ENCODE measurements around the gene PTPA. TPM values are rescaled to one million over a fixed set of nuclear protein-coding genes. Genes with fewer than 3 reads are reported as not detected.
"Not testable (repeated sequence)": the region's sequence is repeated elsewhere in the genome, so short reads cannot be mapped to it uniquely, and the experiment has no call there.

Gene PTPA
- total and polyA plus RNA-seq, 9 donors, result 106 to 141 (median 122) TPM

DNA sequence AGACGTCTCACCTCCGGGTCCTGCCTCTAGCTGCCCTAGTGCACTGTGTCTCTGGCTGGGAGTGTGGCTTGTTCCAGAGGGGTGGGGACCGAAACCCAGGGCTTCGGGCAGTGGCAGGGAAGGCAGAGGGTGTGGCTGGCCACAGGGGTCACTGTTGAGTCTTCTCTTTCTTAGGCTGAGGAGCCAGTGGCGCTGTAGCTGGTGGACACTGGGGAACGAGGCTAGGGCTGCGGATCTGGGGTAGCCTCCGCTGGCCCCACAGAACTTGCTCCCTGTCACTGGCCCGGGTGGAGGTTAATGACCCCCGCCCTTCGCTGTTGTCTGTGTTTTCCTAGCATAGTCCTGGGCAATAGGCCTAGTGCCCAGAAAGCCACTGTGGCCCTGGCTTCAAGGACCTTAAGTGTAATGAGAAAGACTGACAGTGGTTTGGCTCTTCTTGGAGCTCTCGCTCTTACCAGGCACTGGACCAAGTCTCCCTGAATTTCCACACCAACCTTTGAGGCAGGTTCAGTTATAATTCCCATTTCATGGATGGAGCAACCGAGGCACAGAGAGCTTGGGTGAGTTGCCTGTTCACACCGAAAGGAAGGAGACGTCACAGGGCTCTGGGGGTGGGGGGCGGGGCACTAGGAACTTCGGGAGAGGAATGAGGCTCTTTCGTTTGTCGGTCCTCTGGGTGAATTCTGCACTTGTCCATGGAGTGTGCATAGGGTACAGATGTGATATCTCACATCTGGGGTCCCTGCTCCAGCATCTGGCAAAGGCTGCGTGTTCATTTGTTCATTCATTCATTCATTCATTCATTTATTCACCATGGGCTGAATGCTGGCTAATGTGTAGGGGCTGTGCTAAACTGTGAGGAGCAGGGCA, 71.6 kb downstream of the PTPA start:
- WGBS (ENCODE audit: insufficient coverage), result 59% methylated on average over 11 of the region's 20 CpGs
- DNase-seq, result no peak
- peaks cover 3% of the 10 kb centered on the region for H3K27me3 ChIP-seq (ENCODE audit: control insufficient read depth, insufficient read depth, low read length)
- no peak overlapping the region for H3K4me3 ChIP-seq (ENCODE audit: low read length)
- H3K27ac ChIP-seq (ENCODE audit: low read length), result no peak overlapping the region
- peaks cover 4% of the 10 kb centered on the region for H3K9me3 ChIP-seq (replicated peaks; ENCODE audit: control insufficient read depth, low read depth, low read length)
- H3K36me3 ChIP-seq (ENCODE audit: control insufficient read depth, insufficient read depth, low read length), result no peaks in the 10 kb centered on the region
- H3K4me1 ChIP-seq (ENCODE audit: control insufficient read depth, insufficient read depth, low read length), result peaks cover 40% of the 10 kb centered on the region

DNA sequence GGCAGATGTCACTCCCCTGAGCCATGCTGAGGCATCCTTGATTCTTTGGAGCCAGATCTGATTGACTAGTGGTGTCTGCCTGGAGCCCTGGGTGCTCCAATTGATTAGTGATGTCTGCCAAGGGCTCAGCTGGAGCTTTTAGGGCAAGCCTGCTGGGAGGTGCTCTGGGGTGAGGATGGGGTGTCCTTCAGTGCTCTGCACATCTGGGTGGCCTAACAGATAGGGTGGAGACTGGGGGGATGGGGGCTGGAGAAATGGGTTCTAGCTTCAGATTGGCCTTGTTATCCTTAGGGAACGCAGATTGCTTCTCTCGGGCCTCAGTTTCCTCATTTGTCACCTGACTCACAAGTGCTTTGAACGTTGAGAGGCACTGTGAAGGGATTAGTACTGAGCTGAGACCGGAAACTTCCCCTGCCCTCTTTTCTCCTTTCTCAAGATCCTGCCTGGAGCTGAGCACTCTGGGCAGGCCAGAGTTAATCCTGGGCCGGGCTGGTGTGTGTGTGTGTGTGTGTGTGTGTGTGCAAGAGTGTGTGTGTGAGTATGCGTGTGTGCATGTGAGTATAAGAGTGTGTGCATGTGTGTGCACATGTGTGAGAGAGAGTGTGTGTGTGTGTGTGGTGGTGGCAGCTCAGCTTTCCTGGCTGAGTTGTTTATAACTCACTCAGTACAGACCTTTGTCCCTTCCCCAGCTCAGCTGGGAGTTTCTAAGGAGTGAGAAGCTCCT, 72.4 kb downstream of the PTPA start:
- WGBS (ENCODE audit: insufficient coverage), result 40% methylated on average over 1 of the region's 6 CpGs
- peaks cover 37% of the 10 kb centered on the region for H3K4me1 ChIP-seq (ENCODE audit: control insufficient read depth, insufficient read depth, low read length)
- peaks cover 3% of the 10 kb centered on the region for H3K27me3 ChIP-seq (ENCODE audit: control insufficient read depth, insufficient read depth, low read length)
- peaks cover 4% of the 10 kb centered on the region for H3K9me3 ChIP-seq (replicated peaks; ENCODE audit: control insufficient read depth, low read depth, low read length)
- no peak overlapping the region for H3K4me3 ChIP-seq (ENCODE audit: low read length)
- DNase-seq, result no peak
- no peak overlapping the region for H3K27ac ChIP-seq (ENCODE audit: low read length)
- H3K36me3 ChIP-seq (ENCODE audit: control insufficient read depth, insufficient read depth, low read length), result no peaks in the 10 kb centered on the region

DNA sequence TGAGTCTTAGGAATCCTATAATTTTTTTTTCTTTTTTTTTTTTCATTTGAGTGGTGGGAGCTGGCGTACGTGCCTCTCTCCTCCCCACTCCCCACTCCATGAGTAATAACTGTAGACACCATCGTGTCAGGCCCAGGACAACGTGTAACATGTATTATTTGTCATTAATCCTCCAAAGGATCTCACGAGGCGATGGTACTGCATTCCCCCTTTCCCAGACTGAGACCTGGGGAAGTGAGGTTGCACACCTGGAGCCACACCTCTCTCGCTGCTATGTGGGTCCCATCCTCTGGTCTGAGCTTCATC, 73.0 kb downstream of the PTPA start:
- Histone ChIP-seq H3K4me3 (ENCODE audit: low read length) (no peak overlapping the region), H3K4me1 (ENCODE audit: control insufficient read depth, insufficient read depth, low read length) (peaks cover 32% of the 10 kb centered on the region), H3K27ac (ENCODE audit: low read length) (peak overlapping the region; percentile 69), H3K27me3 (ENCODE audit: control insufficient read depth, insufficient read depth, low read length) (peaks cover 2% of the 10 kb centered on the region), H3K36me3 (ENCODE audit: control insufficient read depth, insufficient read depth, low read length) (no peaks in the 10 kb centered on the region), H3K9me3 (replicated peaks; ENCODE audit: control insufficient read depth, low read depth, low read length) (peaks cover 4% of the 10 kb centered on the region)
- DNase-seq, result no peak
- WGBS (ENCODE audit: insufficient coverage), result 60% methylated on average over 4 of the region's 7 CpGs

DNA sequence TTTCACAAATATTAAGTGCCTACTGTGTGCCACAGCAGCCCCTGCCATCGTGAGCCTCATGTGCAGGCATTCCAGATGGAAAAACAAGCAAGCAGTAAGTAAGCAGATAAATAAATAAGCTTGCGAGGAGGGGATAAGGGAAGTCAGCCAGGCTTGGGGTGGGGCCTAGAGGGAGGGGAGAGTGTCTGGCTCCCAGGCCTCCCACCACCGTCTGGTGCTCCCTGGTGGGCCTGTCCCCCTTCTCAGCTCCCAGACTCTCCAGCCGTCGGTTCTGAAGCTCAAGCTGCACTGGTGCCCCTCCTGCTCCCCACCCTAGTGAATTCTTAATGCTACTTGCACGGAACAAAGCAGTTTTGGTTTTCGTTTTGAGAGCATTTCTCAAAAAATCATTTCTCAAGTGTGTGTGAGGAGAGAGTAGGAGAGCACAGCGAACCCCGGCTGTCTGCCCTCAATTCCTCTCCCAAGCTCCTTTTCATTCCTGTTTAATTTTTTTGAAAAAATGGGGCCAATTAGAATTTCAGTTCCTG, 73.4 kb downstream of the PTPA start:
- Histone ChIP-seq H3K36me3 (ENCODE audit: control insufficient read depth, insufficient read depth, low read length) (no peaks in the 10 kb centered on the region), H3K4me3 (ENCODE audit: low read length) (no peak overlapping the region), H3K9me3 (replicated peaks; ENCODE audit: control insufficient read depth, low read depth, low read length) (peaks cover 4% of the 10 kb centered on the region), H3K27ac (ENCODE audit: low read length) (peak overlapping the region; percentile 69), H3K27me3 (ENCODE audit: control insufficient read depth, insufficient read depth, low read length) (no peaks in the 10 kb centered on the region), H3K4me1 (ENCODE audit: control insufficient read depth, insufficient read depth, low read length) (peaks cover 30% of the 10 kb centered on the region)
- DNase-seq, result peak; percentile 28
- WGBS (ENCODE audit: insufficient coverage), result 12% methylated on average over 3 of the region's 9 CpGs

DNA sequence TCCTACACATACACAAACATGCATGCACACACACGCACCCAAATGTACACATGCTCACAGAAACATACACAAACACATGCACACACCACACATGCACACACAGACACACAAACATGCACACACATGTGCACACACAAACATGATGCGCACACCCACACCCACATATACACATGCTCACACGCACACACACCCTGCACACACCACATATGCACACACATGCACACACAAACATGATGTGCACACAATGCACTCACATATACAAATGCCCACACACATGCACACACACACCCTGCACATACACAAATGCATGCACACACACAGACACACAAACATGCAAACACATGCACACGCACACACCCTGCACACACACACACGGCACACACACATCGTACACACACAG, 74.2 kb downstream of the PTPA start:
- Histone ChIP-seq H3K9me3 (replicated peaks; ENCODE audit: control insufficient read depth, low read depth, low read length) (peaks cover 4% of the 10 kb centered on the region), H3K4me3 (ENCODE audit: low read length) (no peak overlapping the region), H3K27ac (ENCODE audit: low read length) (no peak overlapping the region), H3K4me1 (ENCODE audit: control insufficient read depth, insufficient read depth, low read length) (peaks cover 30% of the 10 kb centered on the region), H3K27me3 (ENCODE audit: control insufficient read depth, insufficient read depth, low read length) (no peaks in the 10 kb centered on the region), H3K36me3 (ENCODE audit: control insufficient read depth, insufficient read depth, low read length) (no peaks in the 10 kb centered on the region)
- no peak for DNase-seq
- WGBS (ENCODE audit: insufficient coverage), result 89% methylated on average over 3 of the region's 6 CpGs

DNA sequence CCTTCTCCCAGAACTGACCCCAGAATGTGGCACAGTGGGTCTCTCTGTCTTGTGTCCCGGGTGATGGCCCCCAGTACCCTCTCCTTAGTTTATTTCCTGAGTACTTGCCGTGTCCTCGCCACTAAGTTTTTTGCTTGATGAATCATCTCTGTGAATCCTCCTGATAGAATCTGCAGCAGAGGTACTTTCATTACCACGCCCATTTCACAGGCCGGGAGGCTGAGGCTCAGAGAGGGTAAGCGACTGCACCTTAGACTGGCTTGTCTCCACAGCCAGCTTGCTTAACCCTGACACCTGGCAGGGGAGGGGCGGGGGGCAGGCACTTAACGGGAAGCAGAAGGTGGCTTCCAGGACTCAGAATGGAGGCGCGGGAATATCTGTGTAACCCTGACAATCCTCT, 74.8 kb downstream of the PTPA start:
- Histone ChIP-seq H3K4me3 (ENCODE audit: low read length) (no peak overlapping the region), H3K27ac (ENCODE audit: low read length) (no peak overlapping the region), H3K4me1 (ENCODE audit: control insufficient read depth, insufficient read depth, low read length) (peaks cover 25% of the 10 kb centered on the region), H3K9me3 (replicated peaks; ENCODE audit: control insufficient read depth, low read depth, low read length) (peaks cover 5% of the 10 kb centered on the region), H3K36me3 (ENCODE audit: control insufficient read depth, insufficient read depth, low read length) (no peaks in the 10 kb centered on the region), H3K27me3 (ENCODE audit: control insufficient read depth, insufficient read depth, low read length) (no peaks in the 10 kb centered on the region)
- DNase-seq, result no peak
- 63% methylated on average over 7 of the region's 10 CpGs for WGBS (ENCODE audit: insufficient coverage)

DNA sequence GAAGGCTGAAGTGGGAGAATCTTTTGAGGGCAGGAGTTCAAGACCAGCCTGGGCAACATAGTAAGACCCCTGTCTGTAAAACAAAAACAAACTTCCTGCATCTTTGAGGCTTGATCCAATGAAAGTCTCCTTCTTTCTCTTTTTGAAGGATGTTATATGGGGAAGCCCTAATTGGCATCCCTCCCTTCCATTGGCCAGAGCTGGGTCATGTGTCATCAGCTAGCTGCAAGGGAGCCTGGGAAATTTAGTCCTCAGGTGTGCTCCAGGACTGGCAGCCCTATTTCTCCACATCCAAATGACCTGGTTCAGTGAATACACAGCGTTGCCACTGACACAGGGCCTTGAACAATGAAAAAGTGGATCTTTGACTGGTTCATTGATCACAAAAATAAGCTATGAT, 75.8 kb downstream of the PTPA start:
- peaks cover 16% of the 10 kb centered on the region for H3K4me1 ChIP-seq (ENCODE audit: control insufficient read depth, insufficient read depth, low read length)
- H3K36me3 ChIP-seq (ENCODE audit: control insufficient read depth, insufficient read depth, low read length), result no peaks in the 10 kb centered on the region
- H3K27ac ChIP-seq (ENCODE audit: low read length), result no peak overlapping the region
- peaks cover 6% of the 10 kb centered on the region for H3K9me3 ChIP-seq (replicated peaks; ENCODE audit: control insufficient read depth, low read depth, low read length)
- H3K4me3 ChIP-seq (ENCODE audit: low read length), result no peak overlapping the region
- no CpG with 5 or more reads among the region's 1 CpG for WGBS (ENCODE audit: insufficient coverage)
- no peaks in the 10 kb centered on the region for H3K27me3 ChIP-seq (ENCODE audit: control insufficient read depth, insufficient read depth, low read length)
- no peak for DNase-seq

DNA sequence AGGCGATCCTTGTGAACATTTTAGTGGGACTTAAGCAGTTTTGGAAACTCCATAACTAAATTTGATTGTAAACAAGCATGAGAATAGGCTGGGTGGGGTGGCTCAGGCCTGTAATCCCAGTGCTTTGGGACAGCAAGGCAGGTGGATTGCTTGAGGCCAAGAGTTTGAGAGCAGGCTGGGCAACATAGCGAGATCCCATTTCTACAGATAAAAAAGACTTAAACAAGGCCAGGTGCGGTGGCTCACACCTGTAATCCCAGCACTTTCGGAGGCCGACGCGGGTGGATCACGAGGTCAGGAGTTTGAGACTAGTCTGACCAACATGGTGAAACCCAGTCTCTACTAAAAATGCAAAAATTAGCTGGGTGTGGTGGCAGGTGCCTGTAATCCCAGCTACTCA, 78.8 kb downstream of the PTPA start:
- not testable (repeated sequence) for H3K27ac ChIP-seq (ENCODE audit: low read length); H3K27me3 ChIP-seq (ENCODE audit: control insufficient read depth, insufficient read depth, low read length); H3K36me3 ChIP-seq (ENCODE audit: control insufficient read depth, insufficient read depth, low read length); H3K4me1 ChIP-seq (ENCODE audit: control insufficient read depth, insufficient read depth, low read length); H3K4me3 ChIP-seq (ENCODE audit: low read length); DNase-seq
- peaks cover 11% of the 10 kb centered on the region for H3K9me3 ChIP-seq (replicated peaks; ENCODE audit: control insufficient read depth, low read depth, low read length)
- WGBS (ENCODE audit: insufficient coverage), result no CpG with 5 or more reads among the region's 8 CpGs

DNA sequence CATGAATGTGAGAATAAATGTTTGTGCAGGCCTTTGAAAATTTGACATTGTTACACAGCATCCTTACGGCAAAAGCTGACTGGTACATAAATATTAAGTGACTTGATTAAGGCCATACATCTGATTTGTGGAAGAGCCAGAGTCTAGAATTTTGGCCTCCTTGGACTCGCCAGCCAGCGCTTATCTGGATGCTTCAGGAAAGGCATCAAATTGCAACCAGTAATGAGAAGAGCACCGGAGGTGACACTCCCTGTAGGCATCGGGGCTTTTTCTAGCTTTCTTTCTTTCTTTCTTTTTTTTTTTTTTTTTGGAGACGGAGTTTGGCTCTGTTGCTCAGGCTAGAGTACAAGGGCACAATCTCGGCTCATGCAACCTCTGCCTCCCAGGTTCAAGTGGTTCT, 80.0 kb downstream of the PTPA start:
- no peak overlapping the region for H3K4me3 ChIP-seq (ENCODE audit: low read length)
- H3K9me3 ChIP-seq (replicated peaks; ENCODE audit: control insufficient read depth, low read depth, low read length), result peaks cover 11% of the 10 kb centered on the region
- no peaks in the 10 kb centered on the region for H3K36me3 ChIP-seq (ENCODE audit: control insufficient read depth, insufficient read depth, low read length)
- H3K27me3 ChIP-seq (ENCODE audit: control insufficient read depth, insufficient read depth, low read length), result peaks cover 11% of the 10 kb centered on the region
- H3K4me1 ChIP-seq (ENCODE audit: control insufficient read depth, insufficient read depth, low read length), result no peaks in the 10 kb centered on the region
- DNase-seq, result no peak
- H3K27ac ChIP-seq (ENCODE audit: low read length), result no peak overlapping the region
- 92% methylated on average over 3 of the region's 7 CpGs for WGBS (ENCODE audit: insufficient coverage)

DNA sequence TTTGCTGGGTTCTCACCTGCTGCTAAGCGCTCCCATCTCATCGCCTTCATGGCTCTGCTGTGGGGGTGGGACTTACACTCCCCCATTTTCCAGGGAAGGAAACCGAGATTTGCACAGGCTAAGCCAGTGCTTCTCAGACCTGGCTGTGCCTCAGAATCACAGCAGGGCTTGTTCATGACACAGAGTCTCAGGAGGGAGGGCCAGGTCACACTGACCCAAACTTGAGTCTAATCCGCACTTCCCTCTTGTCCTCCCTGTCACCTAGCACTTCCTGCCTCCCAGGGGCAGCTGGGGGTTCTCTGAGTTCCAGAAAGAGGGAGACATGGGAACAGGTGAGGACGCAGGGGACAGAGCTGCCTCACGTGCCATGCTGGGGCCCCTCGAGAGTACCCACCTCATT, 82.4 kb downstream of the PTPA start:
- Histone ChIP-seq H3K4me3 (ENCODE audit: low read length) (no peak overlapping the region), H3K9me3 (replicated peaks; ENCODE audit: control insufficient read depth, low read depth, low read length) (peaks cover 7% of the 10 kb centered on the region), H3K36me3 (ENCODE audit: control insufficient read depth, insufficient read depth, low read length) (no peaks in the 10 kb centered on the region), H3K27ac (ENCODE audit: low read length) (no peak overlapping the region), H3K4me1 (ENCODE audit: control insufficient read depth, insufficient read depth, low read length) (peaks cover 12% of the 10 kb centered on the region), H3K27me3 (ENCODE audit: control insufficient read depth, insufficient read depth, low read length) (peaks cover 11% of the 10 kb centered on the region)
- DNase-seq, result no peak
- WGBS (ENCODE audit: insufficient coverage), result no CpG with 5 or more reads among the region's 7 CpGs
